Amygdala (tissue), 56 donors: ENCODE measurements around the gene YAP1.

Experiments used
- DNase-seq, 56 donors: peaks; one replicate each; lab custom pipeline; 2025; lab: John Stamatoyannopoulos, UW

YAP1 gene

DNA sequence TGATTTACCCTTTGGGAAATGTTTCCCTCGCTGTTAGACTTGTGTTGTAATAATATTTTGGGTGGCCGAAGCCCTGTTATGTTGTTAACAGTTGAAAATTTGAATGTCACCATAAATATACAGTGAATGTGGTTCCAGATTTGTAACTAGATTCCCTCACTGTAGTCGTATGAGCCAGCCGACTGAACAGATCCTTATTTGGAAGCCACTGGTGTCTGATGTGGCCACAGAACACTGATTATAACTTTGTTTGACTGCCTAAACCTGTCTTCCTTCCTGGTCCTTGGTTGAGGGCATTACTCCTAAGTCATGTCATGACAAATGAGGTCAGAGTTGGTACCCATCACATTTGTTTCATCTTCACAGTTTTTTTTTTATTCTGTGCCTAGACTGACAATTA, 45.4 kb downstream of the YAP1 start:
- no peak for DNase-seq

GRCh38 chr11:102157219-102157618, 47.0 kb downstream of the YAP1 start:
- no peak for DNase-seq

DNA sequence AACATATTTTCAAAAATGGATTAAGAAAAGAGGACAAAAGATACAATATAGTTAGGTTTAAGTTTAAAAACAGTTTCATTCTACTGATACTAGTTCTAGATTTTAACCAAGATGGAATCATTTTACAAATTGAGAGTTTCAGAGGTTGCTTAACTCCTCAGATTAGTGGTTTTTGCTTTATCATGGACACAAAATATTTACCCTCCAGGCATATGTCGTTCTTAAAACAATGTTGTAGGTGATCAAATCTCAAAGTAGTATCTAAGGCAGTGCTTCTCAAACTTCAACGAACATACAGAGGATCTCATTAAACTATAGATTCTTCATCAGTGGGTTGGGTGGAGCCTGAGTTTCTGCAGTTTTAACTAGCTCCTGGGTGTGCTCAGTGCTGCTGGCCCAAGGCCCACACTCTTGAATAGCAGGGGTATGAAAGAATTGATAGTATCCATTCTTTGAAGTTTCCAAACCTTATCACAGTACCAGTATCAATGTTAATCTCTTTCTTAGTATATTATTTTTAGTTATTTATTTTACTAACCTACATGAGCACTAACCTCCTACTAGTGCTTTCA, 48.0 kb downstream of the YAP1 start:
- DNase-seq = no peak

DNA sequence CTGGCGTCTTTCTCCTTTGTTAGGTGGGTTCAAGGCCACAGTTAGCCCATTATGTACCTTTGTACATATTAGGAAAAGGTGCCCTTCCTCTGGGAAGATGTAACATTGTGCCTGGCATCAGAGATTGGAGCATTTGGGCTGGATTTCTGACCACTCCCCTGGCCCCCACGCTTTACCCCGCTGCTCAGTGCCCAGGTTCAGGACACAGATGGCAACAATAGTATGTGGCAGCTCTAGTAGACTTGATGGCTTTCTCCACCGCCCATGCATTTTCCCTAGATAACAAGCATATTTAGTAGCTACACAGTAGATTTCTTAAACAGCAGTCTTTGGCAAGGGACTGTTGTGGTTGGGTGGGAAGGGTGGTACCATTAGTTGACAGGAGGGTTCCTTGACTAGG, 53.1 kb downstream of the YAP1 start:
- DNase-seq = no peak

DNA sequence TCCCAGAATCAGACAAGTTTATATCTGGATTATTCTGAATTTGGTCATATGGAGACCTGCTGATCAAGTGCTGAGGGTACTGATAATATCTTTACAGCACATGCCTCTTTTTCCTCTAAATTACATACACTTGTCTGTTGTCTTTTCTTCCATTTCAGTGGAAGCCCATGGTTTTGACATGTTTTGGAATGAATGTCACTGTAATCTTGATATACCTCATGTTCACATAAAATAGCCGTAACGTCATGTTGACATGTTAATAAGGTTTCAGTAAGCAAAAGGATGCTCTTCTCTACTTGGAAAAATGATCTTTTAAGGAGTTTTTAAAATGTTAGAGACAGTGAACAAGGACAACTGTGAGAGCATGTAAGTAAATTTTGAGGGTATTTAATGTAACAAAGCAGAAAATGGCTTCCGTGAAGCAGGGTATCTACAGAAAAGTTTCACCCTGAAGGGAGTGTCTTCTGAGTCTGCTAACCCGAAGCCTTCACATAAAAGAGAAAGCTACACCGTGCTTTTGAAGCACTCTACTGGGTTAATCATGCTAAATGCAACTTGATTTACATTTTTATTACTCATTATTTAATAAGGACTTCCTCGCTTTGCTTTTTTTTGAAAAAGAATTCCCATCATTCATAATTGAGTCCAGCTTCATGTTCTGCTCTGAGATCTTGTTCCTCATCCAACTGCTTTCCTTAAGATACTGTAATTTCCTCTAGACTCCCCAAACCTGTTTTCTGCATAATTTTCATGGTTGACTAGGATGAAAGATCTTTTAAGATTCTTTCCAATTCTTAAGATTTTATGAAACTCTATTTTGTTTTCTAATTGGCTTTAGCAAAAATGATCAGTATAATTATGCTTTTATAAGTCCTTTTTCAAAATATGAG, 56.2 kb downstream of the YAP1 start:
- DNase-seq = no peak

DNA sequence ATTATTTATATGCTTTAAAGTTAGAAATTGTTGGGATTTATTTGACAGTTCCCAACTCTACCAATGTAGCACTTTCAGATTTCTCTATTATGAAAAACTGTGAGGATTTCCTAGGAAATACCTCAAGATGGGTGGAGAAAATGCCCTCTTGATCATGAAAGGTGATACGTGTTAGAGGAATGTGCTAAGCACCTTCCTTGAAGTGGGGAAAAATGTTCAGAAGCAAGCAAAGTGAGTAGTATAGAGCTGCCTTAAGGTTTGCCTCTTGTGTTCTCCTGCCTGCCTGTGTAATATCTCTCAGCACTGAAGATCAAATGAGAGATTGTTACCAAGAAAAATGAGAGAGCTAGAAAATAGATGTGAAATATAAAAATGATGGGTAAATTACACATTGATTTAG, 58.2 kb downstream of the YAP1 start:
- DNase-seq = no peak

DNA sequence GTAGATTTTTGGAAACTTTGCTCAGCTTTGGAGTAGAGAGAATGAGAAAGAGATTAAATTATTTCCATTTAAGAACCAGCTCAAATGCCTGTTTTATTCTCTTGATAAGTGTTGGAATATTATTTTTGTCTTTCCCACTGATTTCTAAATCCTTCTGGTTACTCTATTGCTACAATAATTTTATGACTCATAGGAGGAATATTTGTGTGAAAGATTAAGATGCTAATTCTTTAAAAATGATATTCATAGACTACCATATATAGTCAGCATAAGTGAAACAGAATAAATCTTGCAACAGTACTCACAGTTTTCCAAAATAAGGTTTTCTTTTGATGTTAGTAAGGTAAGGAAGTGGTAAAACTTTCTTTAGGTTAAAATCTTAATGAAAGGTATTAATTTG, 60.9 kb downstream of the YAP1 start:
- no peak for DNase-seq

DNA sequence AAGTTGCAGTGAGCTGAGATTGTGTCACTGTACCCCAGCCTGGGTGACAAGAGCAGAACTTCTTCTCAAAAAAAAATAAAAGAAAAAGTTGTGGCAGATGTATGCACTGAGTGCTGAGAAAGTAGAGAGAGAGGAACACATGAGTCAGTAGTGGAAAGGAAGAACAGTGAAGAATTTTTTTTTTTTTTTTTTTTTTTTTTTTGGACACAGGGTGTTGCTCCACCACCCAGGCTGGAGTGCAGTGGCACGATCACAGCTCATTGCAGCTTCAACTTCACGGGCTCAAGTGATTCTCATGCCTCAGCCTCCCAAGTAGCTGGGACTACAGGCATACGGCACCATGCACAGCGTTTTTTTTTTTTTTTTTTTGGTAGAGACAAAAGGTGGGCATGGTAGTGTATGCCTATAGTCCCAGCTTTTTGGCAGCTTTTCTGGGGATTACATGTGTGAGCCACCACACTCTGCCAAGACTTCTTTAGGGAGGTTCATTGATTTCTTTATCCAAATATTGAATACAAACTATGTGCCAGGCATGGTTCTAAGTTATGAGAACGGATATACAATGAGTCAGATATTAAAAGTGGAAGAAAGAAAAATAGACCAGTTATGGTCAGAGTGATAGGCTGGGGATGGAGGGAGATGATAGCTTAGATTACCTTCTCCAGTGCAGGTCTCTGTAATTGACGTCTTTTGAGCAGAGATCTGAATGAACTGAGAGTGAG, 62.0 kb downstream of the YAP1 start:
- no peak for DNase-seq

DNA sequence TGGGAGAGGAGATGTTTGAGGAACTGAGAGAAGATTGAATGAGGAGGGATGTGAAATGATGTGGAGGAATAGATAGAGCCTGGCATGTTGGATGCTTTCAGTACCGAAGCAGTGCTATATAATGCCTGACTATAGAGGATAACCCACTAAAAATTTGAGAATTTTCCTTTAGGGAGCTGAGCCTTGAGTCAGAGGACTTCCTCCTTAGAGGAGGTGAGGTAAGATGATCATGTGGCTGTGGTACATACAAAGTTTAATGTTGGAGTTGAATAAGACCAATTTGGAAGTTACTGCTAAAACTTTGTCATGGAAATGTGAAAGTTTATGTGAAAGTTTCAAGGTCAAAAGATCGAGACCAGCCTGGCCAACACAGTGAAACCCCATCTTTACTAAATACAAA, 66.9 kb downstream of the YAP1 start:
- DNase-seq = no peak

- DNase-seq = no peak
Observed at GRCh38 chr11:102177974-102178631, 67.9 kb downstream of the YAP1 start.

GRCh38 chr11:102179371-102179770, 69.1 kb downstream of the YAP1 start:
- DNase-seq = no peak

DNA sequence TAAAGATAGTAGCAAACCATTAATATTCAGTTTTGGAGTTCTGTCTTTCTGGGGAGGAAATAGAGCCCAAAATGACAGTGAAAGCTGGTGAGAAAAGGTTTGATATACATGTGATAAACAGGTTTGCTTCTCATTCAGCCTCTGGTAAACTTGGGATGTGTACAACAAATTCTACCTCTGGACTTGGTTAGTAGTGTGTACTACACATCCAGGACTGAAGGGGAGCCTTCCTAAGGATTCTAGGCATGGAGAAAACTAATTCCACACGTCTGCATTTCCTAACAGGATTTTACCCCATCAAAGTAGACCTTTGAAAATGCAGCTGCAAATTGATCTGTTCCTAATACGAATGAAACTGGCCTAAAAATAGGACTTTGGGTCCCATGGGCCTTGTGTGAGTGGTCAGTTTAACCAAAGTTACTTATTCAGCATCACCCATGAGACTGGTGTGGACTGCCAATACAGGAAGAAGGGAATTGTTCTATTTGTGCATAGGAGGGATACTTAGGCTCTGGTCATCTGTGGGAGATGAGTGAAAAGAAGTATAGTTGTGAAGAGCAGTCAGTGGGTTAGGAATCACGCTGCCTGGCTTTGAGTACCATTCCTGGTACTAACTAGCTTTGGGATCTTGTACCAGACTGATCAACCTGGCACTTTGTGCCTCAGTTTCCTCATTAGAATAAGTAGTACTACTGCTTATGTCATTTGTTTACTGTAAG, 74.2 kb downstream of the YAP1 start:
- DNase-seq = no peak

DNA sequence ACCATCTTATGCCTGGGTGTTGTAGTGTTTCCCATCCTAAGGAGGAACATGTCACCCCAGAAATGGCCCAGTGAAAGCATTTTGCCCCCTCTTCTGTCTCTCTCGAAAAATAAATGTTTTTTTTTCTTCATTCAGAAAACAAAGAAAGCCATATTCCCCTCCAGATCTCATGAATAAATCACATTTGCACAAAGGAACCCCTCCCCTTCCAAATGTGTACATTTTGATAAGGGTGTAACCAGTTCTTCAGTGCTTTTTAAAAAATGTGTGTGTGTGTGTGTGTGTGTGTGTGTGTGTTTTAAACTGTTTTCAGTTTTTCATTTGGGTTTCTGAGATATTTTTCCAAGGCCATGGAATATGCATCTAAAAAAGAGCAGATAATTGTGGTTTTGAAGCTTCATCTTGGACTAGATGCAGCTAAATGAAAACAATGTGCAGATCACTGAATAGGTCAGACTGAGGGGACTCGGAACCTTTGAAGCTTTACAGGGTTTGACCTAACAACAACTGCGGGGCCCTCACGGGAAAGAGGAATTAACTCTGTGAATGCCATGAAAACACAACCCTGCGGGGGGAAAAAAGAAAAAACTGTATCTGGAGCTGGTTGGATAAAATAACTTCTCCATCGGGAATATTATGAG, 76.4 kb downstream of the YAP1 start:
- DNase-seq = no peak

GRCh38 chr11:102187416-102188151, 77.3 kb downstream of the YAP1 start:
- no peak for DNase-seq

- DNase-seq = no peak
Observed at GRCh38 chr11:102188488-102188887, 78.2 kb downstream of the YAP1 start.

DNA sequence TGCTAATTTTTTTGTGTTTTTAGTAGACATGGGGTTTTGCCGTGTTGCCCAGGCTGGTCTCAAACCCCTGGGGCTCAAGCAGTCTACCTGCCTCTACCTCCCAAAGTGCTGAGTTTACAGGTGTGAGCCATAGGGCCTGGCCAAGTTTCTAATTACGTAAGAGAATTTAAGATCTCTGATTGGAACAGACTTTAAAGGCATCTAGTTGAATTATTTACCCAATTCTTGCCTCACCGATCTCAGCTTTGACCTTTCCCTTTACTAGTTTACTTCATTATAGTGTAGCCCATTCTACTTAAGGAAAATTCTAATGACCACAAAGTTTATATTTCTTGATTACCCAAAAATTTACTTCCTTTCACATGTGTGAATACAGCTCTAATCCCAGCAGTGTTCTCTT, 81.6 kb downstream of the YAP1 start:
- no peak for DNase-seq

DNA sequence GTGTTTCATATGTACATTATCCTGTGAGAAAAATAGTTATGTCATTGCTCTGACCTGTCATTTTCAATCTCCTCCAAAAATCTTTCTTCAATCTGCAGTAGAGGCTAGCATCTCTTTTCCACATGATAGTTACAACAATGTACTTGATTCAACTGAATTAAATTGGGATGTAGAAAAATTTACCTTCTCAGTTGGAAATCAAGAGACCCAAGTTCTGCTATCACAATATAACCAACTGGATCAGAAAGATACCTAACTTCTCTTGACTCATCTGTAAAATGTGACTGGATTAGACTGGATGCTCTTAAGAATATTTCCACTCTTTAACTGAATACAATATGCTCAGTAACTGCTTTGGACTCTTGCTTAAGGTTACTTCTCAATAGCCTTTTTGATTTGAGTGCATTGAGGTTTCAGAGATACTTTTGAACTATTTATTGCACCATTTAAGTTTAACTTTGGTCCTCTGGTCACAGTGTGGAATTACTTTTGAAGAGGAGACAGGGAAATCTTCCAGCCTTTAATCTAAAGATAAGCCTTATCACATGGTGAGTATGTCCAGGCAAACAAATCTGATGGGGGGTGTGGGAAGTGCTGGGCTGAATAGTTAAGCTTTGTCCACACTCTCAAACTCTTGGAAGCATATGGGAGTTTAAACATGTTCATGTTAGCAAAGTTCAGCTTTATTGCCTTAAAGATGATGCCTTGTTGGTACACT, 82.3 kb downstream of the YAP1 start:
- DNase-seq = no peak

- DNase-seq = no peak
Observed at GRCh38 chr11:102194257-102194656, 84.0 kb downstream of the YAP1 start.

DNA sequence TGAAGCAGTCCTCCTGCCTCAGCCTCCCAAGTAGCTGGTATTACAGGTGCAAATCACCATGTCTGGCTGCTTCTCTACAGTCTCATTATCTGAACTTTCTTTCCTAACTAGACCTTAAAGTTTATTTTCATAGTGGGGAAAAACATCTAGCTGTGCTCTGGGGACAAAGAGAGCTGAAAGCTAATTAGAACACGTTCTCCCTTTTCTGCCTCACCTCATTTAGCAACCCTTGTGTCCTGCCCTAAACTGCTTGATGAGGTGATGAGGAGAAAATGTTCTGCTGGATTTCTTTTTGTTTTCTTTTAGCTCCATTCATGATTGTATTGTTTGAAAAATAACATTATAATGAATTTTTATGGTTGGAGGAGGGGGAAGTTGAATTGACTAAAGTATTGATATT, 84.7 kb downstream of the YAP1 start:
- no peak for DNase-seq
